NOMO-1 (cell line): ENCODE results near the gene CCDC33.

Source experiments
- DNase-seq, 2 experiments: peaks; one replicate each; lab custom pipeline; 2025; ENCODE audit not compliant: unreplicated experiment in 2 of 2; lab: John Stamatoyannopoulos, UW

Gene CCDC33

GRCh38 chr15:74278207-74278606 lies 42.1 kb downstream of the CCDC33 start:
- DNase-seq, result no peak

- DNase-seq, result no peak
These were observed 45.3 kb downstream of the CCDC33 start for GRCh38 chr15:74281147-74282133.

DNA sequence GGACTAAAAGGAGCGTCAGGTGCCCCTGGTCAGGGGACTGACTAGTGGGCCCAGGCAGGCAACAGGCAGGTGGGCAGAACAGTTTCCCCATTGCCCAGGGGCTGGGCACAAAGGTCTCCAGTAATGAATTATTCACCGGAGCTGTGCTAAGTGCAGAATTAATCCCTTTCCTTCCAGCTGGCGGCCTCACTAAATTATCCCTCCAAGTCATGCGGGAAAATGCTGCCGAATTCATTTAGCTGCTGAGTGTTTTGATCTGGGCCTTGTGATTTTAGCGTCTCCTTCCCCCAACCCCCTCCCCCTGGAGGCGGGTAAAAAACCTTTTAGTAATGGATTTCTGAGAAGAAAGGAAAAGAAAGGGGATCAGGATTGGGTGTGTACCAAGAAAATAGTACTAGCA lies 47.2 kb downstream of the CCDC33 start:
- no peak for DNase-seq

GRCh38 chr15:74289671-74290070 lies 53.5 kb downstream of the CCDC33 start:
- DNase-seq, result no peak

- DNase-seq, result no peak
These were observed 54.5 kb downstream of the CCDC33 start for GRCh38 chr15:74290645-74291044.

DNA sequence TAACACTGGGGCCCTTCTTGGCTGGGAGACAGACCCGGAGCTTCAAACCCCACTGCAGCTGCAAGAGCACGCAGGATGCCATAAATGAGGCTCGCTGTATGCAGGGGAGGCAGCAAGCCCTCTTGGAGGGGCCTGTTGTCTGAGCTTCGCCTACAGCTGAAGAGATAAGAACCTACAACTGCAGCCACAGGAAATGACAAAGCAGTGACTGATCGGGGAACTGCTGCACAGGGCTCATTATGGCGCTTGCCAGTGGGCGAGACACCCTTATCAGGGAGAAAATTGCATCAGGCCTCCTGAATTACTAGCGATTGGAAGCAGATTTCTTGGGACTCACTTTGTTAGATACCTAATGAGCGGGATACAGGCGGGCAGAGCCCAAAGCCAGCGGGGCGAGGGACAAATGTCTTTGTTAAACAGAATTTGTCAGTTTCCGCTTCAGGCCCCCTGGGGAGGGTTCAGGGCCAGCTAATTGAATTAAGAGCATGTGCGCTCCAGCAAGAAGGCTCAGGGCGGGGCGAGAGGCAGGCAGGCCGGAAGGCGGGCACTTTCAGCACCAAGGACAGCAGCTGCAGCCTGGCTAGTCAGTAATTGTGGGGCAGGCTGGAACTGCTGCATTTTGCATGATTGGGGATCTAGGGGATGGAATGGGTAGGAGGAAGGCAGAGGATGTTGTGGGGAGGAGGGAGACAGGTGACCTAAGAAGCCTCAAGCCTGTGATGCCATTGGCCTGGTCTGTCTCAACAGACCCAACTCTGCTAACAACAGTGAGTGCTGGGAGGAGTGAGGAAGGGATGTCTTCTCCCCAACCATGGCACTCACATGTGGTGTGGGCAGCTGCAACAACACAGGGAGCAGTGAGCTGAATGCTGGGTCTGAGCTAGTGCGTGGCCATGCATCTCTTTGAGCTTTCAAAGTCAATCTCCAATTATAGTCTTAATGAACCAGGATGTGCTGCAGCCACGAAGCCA lies 55.3 kb downstream of the CCDC33 start:
- peak; percentile 66 to 75 for DNase-seq

DNA sequence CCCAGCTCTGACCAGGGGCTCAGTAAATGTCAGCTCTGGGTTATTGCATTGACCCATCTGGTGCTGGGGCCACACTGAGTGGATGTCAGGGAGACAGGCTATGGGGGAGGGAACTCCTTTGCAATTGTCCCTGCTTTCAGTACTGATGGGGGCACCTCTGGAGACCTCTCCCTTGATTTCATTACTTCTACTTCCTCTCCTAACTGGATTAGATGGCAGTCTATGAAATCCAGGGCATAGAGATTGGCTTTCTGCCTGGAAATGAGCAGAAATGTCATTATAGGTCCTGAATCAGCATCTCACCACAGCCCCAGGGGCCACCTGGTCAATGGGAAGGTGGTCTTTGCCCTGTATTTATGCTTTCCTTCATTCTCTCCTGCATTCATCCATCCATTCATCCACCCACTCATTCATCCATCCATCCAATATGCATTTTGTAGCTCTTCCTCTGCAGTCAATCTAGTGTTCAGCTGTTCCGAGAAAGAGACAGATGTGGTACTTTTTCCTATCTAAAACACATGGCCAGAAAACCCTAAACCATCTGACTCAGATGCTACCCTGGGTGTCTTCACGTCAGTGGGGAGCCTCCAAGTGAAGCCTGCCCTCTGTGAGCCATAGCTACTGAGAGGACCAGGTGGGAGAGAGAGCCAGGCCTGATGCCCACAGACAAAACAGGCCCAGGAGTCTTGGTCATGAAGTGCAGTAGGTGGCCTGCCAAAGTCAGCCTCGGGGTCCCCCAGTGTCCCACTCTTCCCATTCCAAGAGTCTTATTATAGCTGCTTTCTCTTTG lies 57.1 kb downstream of the CCDC33 start:
- DNase-seq, result no peak

GRCh38 chr15:74294010-74294409 lies 57.9 kb downstream of the CCDC33 start:
- no peak for DNase-seq

GRCh38 chr15:74295800-74296199 lies 59.7 kb downstream of the CCDC33 start:
- no peak for DNase-seq

GRCh38 chr15:74297887-74298286 lies 61.8 kb downstream of the CCDC33 start:
- DNase-seq, result no peak

GRCh38 chr15:74300057-74300795 lies 64.1 kb downstream of the CCDC33 start:
- no peak for DNase-seq

GRCh38 chr15:74301583-74302361 lies 65.6 kb downstream of the CCDC33 start:
- no peak for DNase-seq

DNA sequence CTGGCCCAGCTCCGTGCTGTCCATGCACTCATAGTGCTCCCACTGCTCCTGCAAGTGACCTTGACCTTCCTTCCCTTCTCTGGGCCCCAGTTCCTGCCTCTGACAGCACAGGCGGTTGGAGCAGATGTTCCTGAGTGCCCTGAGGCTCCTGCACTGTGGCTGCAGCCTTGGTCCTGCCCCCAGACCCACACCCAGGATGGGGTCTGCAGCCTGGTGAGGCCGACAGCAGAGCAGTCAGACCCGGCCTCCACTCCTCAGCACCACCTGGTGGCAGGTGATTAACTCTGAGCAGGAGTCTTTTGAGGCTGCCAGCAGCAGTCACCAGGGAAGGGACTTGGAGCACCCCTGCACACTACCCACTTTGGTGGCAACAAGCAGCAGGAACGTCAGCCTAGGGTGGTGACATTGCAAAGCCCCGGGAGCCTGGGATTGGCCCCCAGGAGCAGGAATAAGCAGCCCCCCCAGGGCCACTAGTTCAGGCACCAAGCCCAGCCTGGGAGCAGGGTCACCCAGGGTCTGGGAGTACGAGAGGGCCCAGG lies 66.8 kb downstream of the CCDC33 start:
- DNase-seq, result peak in 1 of 2 experiments; percentile 4

DNA sequence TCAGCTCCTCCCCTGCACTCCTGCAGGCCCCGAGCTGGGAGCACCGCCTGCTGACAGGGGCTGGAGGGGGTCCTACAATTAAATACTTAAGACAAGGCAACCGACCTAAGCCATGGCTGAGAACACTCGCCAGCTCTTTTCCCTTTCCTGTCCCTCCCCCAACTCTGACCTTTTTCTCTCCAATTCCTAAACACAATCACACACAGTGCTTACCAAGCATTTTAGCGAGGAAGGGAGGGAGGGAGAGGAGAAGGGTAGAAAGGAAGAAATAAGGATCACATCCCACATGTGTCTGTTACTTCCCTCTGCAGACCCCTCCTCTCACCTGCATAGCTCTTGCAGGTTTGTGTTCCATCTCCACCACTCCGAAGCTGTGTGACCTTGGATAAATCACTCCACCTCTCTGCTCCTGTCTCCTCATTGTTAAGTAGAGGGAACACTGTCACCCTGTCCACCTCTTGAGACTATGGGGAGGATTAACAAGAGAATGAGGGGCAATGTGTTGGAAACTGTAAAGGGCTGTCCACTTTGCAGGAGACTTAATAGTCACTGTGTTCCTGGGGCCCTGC lies 67.7 kb downstream of the CCDC33 start:
- DNase-seq, result no peak

- DNase-seq, result no peak
These were observed 68.3 kb downstream of the CCDC33 start for GRCh38 chr15:74304431-74304830.

- DNase-seq, result no peak
These were observed 69.6 kb downstream of the CCDC33 start for GRCh38 chr15:74305687-74306086.

DNA sequence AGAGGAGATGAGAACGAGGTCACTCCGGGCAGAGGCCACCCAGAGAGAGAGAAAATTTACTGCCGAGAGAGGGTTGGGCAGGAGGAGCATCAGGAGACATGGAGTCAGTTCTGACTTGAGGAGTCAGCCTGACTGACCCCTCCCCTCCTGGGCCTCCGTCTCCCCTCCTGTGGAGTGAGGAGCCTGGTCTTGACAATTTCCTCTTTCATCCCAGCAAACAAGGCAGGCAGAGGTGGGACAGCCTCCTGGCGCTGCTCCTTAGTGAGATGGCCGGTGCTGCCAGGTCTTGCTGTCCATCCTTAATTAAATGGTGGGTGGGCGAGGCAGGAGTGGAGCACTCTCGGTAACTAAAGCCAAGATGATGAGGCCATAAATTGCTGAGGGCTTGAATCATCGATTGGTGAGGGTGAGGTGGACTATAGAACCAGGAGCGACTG lies 70.7 kb downstream of the CCDC33 start:
- no peak for DNase-seq
